Kidney epithelial cell (primary cell): ENCODE data around the gene ACADM. TPM values are rescaled to one million over a fixed set of nuclear protein-coding genes. Genes with fewer than 3 reads are reported as not detected.

Source experiments
- total RNA-seq: library from RNA; depleted of rRNA; stranded (reverse); fragments of >200 nt; gene quantifications from 2 replicates; pipeline ENCODE4 v1.2.3, GENCODE V29; 2015

The ACADM gene
- total RNA-seq, 1 donor from 2014 or later = 29.6 TPM

Other genes with a start within 250 kb of the ACADM start
- 3.7 and 4.4 TPM in 2 replicates for gene SLC44A5, start 113.6 kb upstream of the ACADM start, total RNA-seq
- 75.3 and 77.1 TPM in 2 replicates for gene RABGGTB, start 61.5 kb downstream of the ACADM start, total RNA-seq
- gene MSH4, start 72.2 kb downstream of the ACADM start, total RNA-seq = 0.08 and 0.27 TPM in 2 replicates
- gene ASB17, start 207.7 kb downstream of the ACADM start, total RNA-seq = not detected in 2 replicates